MM.1S (cell line): ENCODE measurements around the gene MANBA.
A peak's percentile ranks its signal among the peaks of the same experiment; 100 is the strongest.
"Not testable (repeated sequence)": the region's sequence is repeated elsewhere in the genome, so short reads cannot be mapped to it uniquely, and the experiment has no call there.

Source experiments
- DNase-seq: peaks from one replicate; pipeline ENCODE4 v3.0.0-alpha.2; 2015
- H2AFZ ChIP-seq: fragments of 300-600 bp; sonication (generic); 2 replicates; pipeline ENCODE4 v1.6.0; 2016; ENCODE audit warnings: antibody characterized with exemption, low read length
- H3F3A ChIP-seq: fragments of 300-600 bp; sonication (generic); 2 replicates; pipeline ENCODE4 v1.6.1; 2016; ENCODE audit warnings: mild to moderate bottlenecking, antibody characterized with exemption, low read length, moderate library complexity, mixed read lengths; ENCODE audit not compliant: insufficient read depth
- H3K27ac ChIP-seq: fragments of 300-600 bp; sonication (generic); 2 replicates; pipeline ENCODE4 v1.5.1; 2016; ENCODE audit warnings: mild to moderate bottlenecking, low read length
- H3K27me3 ChIP-seq: fragments of 300-600 bp; sonication (generic); replicated peaks from 2 replicates; pipeline ENCODE4 v1.6.0; 2016; ENCODE audit warnings: low read length; ENCODE audit not compliant: insufficient read depth
- H3K36me3 ChIP-seq: fragments of 300-600 bp; sonication (generic); replicated peaks from 2 replicates; pipeline ENCODE4 v1.6.1; 2016; ENCODE audit warnings: mild to moderate bottlenecking, low read length, mixed read lengths; ENCODE audit not compliant: insufficient read depth
- H3K4me1 ChIP-seq: fragments of 300-600 bp; sonication (generic); 2 replicates; pipeline ENCODE4 v1.6.1; 2016; ENCODE audit warnings: low read length, mixed read lengths
- H3K4me2 ChIP-seq: fragments of 300-600 bp; sonication (generic); 2 replicates; pipeline ENCODE4 v1.6.0; 2016; ENCODE audit warnings: low read depth, low read length
- H3K4me3 ChIP-seq: fragments of 300-600 bp; sonication (generic); 2 replicates; pipeline ENCODE4 v1.5.1; 2016; ENCODE audit warnings: low read length, mixed read lengths
- H3K79me2 ChIP-seq: fragments of 300-600 bp; sonication (generic); 2 replicates; pipeline ENCODE4 v1.6.1; 2016; ENCODE audit warnings: mixed run types, low read length, mixed read lengths
- H3K9ac ChIP-seq: fragments of 300-600 bp; sonication (generic); 2 replicates; pipeline ENCODE4 v1.6.1; 2016; ENCODE audit warnings: low read length, mixed read lengths
- H3K9me2 ChIP-seq: fragments of 300-600 bp; sonication (generic); replicated peaks from 2 replicates; pipeline ENCODE4 v1.6.1; 2016; ENCODE audit warnings: mild to moderate bottlenecking, low read length, mixed read lengths; ENCODE audit not compliant: insufficient read depth
- H3K9me3 ChIP-seq: fragments of 300-600 bp; sonication (generic); replicated peaks from 2 replicates; pipeline ENCODE4 v1.6.1; 2016; ENCODE audit warnings: mild to moderate bottlenecking, low read length, mixed read lengths; ENCODE audit not compliant: insufficient read depth
- H4K20me1 ChIP-seq: fragments of 300-600 bp; sonication (generic); 2 replicates; pipeline ENCODE4 v1.6.1; 2016; ENCODE audit warnings: mild to moderate bottlenecking, low read length, moderate library complexity, mixed read lengths; ENCODE audit not compliant: insufficient read depth
- CTCF ChIP-seq: fragments of 300-600 bp; sonication (generic); IDR thresholded peaks from 2 replicates; pipeline ENCODE4 v1.5.1; 2016; ENCODE audit warnings: antibody characterized with exemption, low read length, mixed read lengths
- EZH2 ChIP-seq: fragments of 300-600 bp; sonication (generic); optimal IDR thresholded peaks from 2 replicates; pipeline ENCODE3; 2017; ENCODE audit warnings: low read depth, mild to moderate bottlenecking, antibody characterized with exemption, low read length, mixed read lengths
- EZH2phosphoT487 ChIP-seq: fragments of 300-600 bp; sonication (generic); IDR thresholded peaks from 2 replicates; pipeline ENCODE4 v1.6.1; 2018; ENCODE audit warnings: antibody characterized with exemption, low read length

Gene MANBA

GRCh38 chr4:102623622-102624021 lies 137.1 kb downstream of the MANBA start:
- peaks cover 36% of the 10 kb centered on the region for H3K4me1 ChIP-seq
- H3K27me3 ChIP-seq = no peaks in the 10 kb centered on the region
- H3K79me2 ChIP-seq = no peaks in the 10 kb centered on the region
- H4K20me1 ChIP-seq = no peaks in the 10 kb centered on the region
- H3K36me3 ChIP-seq = no peaks in the 10 kb centered on the region
- peaks cover 26% of the 10 kb centered on the region for H3F3A ChIP-seq
- TF ChIP-seq EZH2phosphoT487 (no peak), CTCF (no peak), EZH2 (no peak)
- no peak overlapping the region for H3K9ac ChIP-seq
- no peaks in the 10 kb centered on the region for H3K9me3 ChIP-seq
- no peak for DNase-seq
- H3K9me2 ChIP-seq = no peaks in the 10 kb centered on the region
- no peak overlapping the region for H2AFZ ChIP-seq
- H3K27ac ChIP-seq = no peak overlapping the region
- no peak overlapping the region for H3K4me2 ChIP-seq
- H3K4me3 ChIP-seq = no peak overlapping the region

- Histone ChIP-seq H2AFZ (peak overlapping the region; percentile 5), H3K4me3 (peak overlapping the region; percentile 13), H3K9me2 (no peaks in the 10 kb centered on the region), H3K9ac (peak overlapping the region; percentile 32), H3K9me3 (no peaks in the 10 kb centered on the region), H3K4me2 (peak overlapping the region; percentile 71), H4K20me1 (no peaks in the 10 kb centered on the region), H3K27ac (peak overlapping the region; percentile 84), H3K79me2 (no peaks in the 10 kb centered on the region), H3K4me1 (peaks cover 52% of the 10 kb centered on the region), H3K36me3 (no peaks in the 10 kb centered on the region), H3F3A (peaks cover 42% of the 10 kb centered on the region), H3K27me3 (no peaks in the 10 kb centered on the region)
- TF ChIP-seq CTCF (peak; percentile 69), EZH2 (no peak)
- peak; percentile 76 for DNase-seq
Observed at GRCh38 chr4:102620697-102621497, 139.9 kb downstream of the MANBA start.

GRCh38 chr4:102619776-102620631 lies 140.8 kb downstream of the MANBA start:
- not testable (repeated sequence) for H3K36me3 ChIP-seq, H3K4me3 ChIP-seq, H3K79me2 ChIP-seq, H3K9me2 ChIP-seq, H3K9me3 ChIP-seq, H4K20me1 ChIP-seq, H3K27me3 ChIP-seq
- DNase-seq = peak; percentile 40
- Histone ChIP-seq H3F3A (peaks cover 50% of the 10 kb centered on the region), H3K4me2 (peak overlapping the region; percentile 71; the same call in 1 of the 2 replicates), H2AFZ (peak overlapping the region; percentile 5; the same call in 1 of the 2 replicates), H3K4me1 (peaks cover 56% of the 10 kb centered on the region), H3K9ac (peak overlapping the region; percentile 32), H3K27ac (peak overlapping the region; percentile 84)

GRCh38 chr4:102619021-102619420 lies 141.7 kb downstream of the MANBA start:
- not testable (repeated sequence) for H3K79me2 ChIP-seq, H4K20me1 ChIP-seq, H3K4me3 ChIP-seq, H3K9me2 ChIP-seq, H3K4me2 ChIP-seq, H3K9me3 ChIP-seq, H3K36me3 ChIP-seq, H2AFZ ChIP-seq, H3K27me3 ChIP-seq, H3K9ac ChIP-seq
- peaks cover 60% of the 10 kb centered on the region for H3F3A ChIP-seq
- peak; percentile 35 for DNase-seq
- peaks cover 66% of the 10 kb centered on the region for H3K4me1 ChIP-seq
- H3K27ac ChIP-seq = peak overlapping the region; percentile 84; the same call in 1 of the 2 replicates
